Stimulated activated CD4-positive, alpha-beta T cell treated with anti-CD3 and anti-CD28 coated beads, Interleukin-12 subunit alpha, Interleukin-12 subunit beta, amount 100 ng/mL, for 48 hours (primary cell): ENCODE measurements around the gene GGT5.
"Not testable (repeated sequence)": the region's sequence is repeated elsewhere in the genome, so short reads cannot be mapped to it uniquely, and the experiment has no call there.

Experiments used
- DNase-seq, 3 donors: peaks; one replicate each; pipeline ENCODE4 v3.0.0-alpha.2; 2020; ENCODE audit warnings: low read depth in 2 of 3, low spot score in 1 of 3

The GGT5 gene

DNA sequence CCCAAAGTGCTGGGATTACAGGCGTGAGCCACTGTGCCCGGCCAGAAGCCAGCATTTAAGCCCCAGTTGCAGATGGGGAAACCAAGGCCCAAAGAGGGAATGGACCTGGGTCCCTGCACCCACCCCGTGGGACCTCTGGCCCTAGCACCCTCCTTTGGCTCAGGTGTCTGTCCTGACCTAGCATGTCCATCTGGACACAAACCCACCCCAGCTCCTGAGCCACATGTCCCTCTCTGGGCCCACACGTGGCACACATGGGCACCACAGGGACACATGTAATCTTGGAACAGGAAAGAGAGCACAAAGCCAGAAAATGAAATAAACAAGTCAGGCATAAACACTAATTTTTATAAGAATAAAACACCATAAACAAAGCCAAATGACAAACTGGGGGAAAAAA is 9.6 kb downstream of the GGT5 start:
- no peak for DNase-seq

DNA sequence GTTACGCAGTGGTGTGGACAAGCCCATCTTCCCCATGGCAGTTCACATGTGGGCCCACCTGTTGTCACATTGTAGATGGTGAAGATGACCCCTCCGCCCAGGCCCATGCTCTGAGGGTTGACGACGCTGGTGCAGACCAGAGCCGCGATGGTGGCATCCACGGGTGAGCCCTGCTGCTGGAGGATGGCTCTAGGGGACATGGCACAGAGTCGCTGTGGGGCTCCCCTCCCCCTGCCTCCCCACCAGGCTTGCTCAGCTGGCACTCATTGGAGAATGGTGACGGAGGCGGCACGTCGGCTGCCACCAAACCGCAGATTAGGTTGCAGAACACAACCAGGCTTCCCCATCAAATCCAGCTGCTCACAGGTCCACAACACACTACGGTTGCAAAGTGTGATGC is 11.1 kb downstream of the GGT5 start:
- DNase-seq, result no peak

DNA sequence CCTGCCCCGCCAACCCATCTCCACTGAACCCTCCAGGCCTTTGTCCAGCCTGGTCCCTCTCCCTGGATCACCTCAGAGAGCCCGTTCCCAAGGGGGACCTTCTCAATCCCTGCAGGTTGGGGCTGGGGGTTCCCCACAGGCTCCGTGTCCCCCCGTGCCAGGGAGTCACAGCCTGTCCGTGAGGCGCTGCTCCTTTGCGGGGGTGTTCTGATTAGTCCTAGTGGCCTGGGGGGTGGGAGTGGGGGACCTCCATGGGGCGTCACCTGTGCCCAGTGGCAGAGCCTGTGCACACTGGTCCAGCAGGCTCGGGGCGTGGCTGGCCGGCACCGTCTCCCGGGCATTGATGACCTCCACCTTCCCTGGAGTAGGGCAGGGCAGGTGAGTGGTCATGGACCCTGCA is 11.6 kb downstream of the GGT5 start:
- no peak for DNase-seq

DNA sequence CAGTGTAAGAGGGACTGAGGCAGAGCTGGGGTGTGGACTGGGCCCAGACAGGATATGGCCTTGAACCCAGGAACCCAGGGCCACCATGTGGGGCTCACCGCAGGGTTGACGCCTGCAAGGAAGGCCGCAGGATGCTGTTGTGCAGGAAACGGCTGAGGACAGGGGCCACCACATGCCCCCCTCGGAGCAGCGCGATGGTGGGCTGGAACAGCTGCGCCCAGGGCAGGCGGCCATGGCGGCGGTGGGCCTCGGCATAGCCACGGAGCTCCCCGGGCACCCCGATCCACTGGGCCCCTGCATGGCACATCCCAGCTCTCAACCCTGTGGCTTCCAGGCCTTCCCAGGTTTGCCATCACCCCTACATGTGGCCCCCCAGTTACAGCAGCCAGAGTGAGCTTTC is 12.2 kb downstream of the GGT5 start:
- no peak for DNase-seq

DNA sequence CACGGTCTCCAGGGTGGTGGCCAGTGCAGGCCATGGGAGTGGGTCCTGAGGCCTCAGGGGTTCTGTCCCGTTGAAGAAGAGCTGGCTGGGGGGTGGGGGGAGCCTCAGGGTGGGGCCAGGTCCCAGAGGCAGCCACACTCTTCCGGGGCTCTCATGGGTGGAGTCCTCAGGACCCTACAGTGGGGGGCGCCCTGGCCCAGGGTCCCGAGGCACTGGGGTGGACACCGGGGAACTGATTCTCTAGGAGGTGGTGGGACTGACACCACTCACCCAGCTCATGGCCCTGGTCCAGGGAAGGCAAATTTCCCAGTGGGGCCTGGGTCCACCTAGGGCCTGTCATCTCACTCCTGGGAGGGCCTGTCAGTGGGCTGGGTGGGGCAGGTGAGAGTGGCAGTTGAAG is 12.8 kb downstream of the GGT5 start:
- no peak for DNase-seq

DNA sequence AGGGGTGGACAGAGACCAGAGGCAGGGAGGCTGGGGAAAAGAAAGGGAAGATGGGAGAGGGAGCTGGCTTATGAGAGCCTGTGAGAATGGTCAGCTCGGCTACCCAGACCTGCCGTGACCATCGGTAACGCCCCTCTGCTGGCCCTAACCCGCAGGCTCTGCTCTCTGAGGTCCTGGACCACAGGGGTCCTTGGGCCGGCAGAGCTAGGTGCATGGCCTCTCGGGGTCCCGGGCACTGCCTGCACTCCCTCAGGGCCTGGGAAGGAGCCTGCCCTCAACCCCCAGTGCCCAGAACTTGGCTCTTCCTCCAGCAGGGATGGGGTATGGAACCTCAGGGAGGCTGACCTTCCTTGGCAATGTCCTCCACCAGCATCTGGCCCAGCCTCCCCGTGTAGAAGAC is 13.2 kb downstream of the GGT5 start:
- DNase-seq, result no peak

DNA sequence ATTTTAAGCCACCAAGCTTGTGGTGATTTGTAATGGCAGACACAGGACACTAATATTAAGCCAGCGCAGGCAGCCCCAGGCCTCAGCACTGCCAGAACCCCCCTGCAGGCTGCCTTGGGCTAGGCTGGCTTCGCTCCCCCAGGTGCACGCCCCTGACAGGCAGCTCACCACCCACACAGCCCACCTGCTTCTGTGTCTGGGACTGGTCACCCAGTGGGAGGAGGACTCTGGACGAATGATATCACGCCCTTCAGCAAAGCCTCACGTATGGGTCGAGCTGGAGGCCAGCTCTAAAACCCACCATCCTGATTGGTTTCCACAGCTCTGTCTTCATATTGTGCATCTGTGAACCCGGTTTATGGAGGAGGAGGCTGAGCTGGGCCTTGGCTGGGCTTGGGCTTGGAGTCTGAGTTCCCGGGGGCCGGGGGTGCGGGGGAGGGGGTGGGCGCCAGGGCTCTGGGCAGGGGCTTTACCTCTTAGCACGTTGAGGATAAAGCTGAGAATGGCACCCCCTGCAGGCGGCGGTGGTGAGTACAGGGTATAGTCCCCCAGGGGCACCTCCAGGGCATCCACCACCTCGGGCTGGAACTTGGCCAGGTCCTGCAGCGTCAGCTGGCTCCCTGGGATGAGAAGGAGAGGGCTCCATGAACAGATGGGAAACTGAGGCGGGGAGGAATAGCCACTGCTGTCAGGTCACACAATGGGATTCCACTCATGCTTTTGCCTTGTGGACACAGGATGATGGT is 13.8 kb downstream of the GGT5 start:
- DNase-seq, result peak; percentile 35 to 66 (median 57)

DNA sequence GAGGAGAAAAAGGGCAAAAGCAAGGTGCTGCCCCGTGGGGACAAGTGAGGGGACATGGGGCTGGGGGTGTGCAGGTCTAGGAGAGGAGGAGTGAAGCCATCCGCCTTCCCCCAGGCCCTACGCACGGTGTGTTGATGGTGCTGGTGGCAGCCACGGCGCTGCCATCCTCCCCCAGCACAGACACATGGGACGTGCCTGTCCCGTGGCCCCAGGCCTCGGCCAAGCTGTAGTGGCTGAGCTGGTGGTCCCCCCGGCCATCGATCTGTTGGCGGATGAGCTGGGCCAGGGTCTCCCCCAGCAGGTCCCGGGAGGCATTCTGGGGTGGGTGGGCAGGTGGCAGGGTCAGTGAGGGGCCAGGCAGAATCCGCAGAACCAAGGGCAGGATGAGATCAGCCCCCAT is 18.9 kb downstream of the GGT5 start:
- no peak for DNase-seq

DNA sequence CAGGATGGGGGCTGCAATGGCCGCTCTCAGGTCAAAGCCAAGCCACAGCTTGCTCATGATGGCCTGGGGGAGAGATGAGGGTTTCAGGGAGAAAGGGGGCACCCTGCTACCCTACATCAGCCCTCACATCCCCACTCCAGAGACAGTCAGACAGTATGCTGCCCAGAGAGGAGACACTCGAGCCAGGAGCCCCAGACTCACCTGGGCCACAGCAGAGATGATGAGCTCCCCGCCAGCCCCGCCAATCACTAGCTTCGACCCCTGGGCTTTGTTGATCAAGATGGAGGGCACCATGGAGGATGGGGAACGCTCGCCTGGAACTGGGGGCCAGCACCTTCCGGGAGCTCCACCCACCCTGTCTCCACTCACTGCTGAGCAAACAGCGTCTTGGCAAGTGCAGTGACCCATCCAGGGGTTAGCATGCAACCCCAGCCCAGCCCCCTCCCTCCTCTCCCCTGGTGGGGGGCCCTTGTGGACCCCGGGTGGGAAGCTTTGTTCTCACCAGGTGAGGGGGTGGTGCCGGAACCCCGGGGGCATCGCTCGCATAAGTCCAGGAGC is 19.8 kb downstream of the GGT5 start:
- DNase-seq, result no peak

DNA sequence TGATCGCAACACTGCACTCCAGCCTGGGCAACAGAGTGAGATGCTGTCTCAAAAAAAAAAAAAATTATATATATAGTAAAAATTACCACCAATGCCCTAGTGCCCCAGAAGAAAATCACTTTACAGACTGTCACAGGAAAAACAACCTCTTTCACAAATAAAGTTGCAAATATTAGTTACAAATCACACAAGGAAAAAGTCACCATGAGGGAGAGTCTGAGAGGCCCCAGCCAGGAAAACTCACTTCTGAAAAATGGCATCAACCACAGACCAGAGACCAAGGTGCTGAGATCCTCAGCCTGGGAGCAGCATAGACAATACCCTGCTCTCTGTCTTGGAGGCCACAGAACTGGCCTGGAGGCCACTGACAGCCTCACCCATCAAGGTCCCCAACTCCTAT is 20.4 kb downstream of the GGT5 start:
- no peak for DNase-seq

DNA sequence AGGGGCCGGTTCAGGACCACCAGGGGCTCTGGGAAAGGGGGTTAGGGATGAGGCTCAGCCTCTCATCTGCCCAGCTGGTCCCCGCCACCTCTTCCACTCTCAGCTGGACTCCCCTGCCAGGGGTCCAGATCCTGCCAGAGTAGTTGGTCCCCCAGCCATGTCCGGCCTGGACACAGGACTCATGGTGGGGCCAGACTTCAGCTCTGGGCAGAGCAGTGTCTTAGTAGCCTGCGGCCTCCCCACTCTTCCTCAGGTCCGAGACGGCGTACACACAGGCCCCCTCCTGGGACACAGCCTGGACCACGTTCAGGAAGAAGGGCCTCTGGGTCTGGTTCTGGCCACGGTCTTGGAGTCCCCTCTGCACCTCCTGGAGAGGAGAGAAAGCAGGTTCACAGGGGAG is 25.1 kb downstream of the GGT5 start:
- no peak for DNase-seq

DNA sequence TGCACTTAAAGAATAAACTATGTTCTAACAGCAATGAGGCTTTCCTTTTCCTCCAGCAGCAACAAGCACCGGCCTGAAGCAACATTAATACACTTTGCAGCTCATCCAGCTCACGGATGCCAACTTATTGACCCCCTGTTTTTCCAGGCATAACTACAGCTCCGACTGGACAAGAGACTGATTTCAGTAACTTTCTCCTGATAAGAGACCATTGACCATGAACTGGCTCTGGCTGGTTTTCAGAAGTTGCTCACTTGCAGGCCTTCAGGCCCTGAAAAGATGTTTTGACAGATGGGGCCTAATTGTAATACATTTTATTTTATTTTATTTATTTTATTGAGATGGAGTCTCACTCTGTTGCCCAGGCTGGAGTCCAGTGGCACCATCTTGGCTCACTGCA is 27.5 kb downstream of the GGT5 start:
- no peak for DNase-seq

DNA sequence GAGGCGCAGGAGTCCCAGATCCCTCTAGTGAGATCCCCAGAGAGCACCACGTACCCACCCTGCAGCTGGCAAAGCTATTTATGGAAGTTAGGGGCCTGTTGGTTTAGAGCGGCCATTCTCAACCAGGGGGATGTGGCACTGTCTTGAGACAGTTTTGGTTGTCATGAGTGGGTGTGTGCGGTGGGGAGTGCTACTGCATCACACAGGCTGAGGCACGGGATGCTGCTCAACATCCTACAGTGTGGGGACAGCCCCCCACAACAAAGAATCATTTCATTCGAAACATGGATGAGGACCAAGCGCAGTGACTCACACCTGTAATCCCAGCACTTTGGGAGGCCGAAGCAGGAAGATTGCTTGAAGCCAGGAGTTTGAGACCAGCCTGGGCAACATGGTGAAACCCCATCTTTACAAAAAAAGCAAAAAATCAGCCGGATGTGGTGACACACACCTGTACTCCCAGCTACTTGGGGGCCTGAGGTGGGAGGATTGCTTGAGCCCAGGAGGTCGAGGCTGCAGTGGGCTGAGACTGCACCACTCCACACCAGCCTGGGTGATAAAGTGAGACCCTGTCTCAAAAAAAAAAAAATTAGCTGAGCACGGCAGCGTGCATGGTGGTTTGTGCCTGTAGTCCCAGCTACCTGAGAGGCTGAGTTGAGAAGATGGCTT is 28.2 kb downstream of the GGT5 start:
- no peak for DNase-seq

DNA sequence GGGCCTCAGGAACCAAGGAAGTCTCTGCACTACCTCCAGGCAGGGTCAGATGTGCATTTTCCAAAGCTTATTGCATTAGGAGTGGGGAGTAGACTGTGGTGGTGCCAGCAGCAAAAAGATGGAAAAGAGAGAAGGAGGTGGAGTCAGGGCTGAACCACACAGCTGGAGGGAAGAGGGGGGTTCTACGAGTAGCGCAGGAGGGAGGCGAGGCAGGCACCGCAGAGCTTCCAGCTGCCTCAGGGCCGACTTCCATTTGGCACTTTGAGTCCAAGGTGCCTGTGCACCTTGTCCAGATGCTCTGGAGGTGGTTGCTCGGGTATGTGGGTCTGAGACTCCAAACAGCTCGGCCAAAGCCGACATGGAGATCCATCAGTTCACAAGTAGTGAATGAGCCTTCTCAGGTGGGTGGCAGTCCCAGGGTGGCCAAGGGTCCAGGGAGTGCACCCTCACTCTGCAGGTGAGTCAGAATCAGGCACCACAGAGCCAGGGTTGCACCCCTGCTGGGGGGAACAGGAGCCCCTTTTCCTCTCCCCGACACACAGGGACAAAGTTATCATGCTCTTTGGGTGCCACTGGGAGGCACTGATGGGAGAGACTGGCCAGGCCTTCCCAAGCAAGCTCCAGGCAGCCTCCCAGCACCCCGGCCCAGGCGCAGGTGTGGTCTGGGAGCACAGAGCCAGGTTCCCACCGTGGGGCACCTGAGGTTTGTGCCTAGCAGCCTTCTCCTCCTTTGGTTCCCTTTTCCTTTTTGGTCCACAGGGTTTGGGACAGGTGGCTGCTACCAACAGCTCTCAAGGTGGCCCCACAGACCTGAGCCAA is 30.2 kb downstream of the GGT5 start:
- DNase-seq, result no peak

DNA sequence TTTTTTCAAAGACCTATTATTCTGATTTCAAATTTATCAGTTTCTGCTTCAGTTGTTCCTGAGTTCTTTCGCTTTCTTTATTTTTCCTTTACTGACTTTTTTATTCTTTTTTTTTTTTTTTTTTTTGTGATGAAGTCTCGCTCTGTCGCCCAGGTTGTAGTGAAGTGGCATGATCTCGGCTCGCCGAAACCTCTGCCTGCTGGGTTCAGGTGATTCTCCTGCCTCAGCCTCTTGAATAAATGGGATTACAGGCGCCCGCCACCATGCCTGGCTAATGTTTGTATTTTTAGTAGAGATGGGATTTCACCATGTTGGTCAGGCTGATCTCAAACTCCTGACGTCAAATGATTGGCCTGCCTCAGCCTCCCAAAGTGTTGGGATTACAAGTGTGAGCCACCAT is 31.8 kb downstream of the GGT5 start:
- DNase-seq, result not testable (repeated sequence)

DNA sequence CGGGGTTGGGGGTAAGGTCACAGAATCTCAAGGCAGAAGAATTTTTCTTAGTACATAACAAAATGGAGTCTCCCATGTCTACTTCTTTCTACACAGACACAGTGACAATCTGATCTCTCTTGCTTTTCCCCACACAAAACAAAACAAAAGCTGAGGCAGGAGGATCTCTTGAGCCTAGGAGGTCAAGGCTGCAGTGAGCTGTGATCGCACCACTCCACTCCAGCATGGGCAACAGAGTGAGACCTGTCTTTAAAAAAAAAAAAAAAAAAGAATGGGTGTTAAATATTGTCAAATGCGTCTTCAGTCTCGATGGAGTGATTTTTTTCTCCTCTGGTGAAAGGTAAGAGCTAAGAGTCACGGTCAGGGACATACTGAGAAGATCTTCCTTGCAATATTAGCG is 33.2 kb downstream of the GGT5 start:
- DNase-seq, result not testable (repeated sequence)

DNA sequence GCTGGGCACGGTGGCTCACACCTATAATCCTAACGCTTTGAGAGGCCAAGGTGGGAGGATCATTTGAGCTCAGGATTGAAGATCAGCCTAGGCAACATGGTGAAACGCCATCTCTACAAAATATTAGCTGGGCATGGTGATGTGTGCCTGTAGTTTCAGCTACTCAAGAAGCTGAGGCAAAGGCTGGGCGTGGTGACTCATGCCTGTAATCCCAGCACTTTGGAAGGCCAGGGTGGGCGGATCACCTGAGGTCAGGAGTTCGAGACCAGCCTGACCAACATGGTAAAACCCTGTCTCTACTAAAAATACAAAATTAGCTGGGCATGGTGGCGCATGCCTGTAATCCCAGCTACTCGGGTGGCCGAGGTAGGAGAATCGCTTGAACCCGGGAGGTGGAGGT is 34.5 kb downstream of the GGT5 start:
- DNase-seq, result not testable (repeated sequence)

DNA sequence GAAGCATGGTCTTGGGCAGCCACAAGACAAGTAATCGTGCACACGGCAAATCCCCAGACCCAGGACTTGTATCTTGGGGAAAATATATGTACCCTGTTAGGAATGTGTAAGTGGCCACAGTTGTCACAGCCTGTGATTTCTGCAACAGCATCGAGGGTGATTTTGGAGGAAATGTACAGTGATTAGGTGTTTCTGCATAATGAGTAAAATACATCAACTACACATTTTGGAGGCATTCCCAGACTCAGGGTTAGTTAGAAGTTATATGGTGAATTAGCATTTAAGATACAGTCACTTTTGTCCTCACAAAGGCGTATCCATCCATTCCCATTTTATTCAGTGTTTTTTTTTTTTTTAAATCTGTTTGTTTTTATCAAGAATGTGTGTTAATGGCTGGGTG is 35.2 kb downstream of the GGT5 start:
- DNase-seq, result no peak

DNA sequence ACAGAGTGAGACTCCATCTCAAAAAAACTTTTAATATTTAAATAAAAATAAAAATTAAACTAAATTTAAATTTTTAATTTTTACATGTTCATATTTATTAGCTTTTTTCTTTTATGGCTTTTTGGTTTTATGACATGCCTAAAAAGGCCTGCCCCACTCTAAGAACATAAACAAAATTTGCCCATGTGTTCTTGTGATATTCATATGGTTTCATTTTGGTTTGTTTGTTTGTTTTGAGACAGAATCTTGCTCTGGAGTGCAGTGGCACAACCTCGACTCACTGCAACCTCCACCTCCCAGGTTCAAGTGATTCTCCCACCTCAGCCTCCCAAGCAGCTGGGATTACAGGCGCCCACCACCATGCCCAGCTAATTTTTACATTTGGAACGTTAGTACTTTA is 35.9 kb downstream of the GGT5 start:
- DNase-seq, result no peak

DNA sequence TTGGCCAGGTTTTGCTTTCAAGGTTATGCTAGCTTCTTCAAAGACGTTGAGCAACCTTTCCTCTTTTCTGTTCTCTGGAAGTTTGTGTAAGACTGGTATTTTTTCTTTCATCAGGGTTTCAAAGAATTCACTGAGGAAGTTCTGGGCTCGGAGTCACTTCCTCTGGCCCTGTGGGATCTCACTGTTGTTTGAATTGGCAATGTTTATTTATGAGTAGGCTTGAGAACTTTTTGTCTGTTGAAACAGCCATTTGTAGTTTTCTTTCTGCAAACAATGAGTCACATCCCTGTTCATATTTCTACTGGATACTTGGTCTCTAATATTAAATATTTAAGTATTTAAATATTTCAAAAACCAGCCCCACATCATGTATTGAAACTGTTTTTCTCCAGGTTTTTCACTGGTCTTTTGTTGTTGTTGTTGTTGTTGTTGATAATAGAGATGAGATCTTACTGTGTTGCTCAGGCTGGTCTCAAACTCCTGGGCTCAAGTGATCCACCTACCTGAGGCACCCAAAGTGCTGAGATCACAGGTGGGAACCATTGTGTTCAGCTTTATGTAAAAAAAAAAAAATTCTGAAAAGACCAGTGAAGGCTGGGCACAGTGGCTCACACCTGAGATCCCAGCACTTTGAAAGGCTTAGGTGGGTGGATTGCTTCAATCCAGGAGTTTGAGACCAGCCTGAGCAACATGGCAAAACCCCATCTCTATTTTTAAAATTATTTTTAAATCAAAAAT is 36.7 kb downstream of the GGT5 start:
- no peak for DNase-seq
